ENCODE data around the gene DLG5. TPM values are rescaled to one million over a fixed set of nuclear protein-coding genes. Genes with fewer than 3 reads are reported as not detected.

Gene DLG5
- total RNA-seq, 2 donors from 2014 or later = 26.1 to 47.5 TPM

DNA sequence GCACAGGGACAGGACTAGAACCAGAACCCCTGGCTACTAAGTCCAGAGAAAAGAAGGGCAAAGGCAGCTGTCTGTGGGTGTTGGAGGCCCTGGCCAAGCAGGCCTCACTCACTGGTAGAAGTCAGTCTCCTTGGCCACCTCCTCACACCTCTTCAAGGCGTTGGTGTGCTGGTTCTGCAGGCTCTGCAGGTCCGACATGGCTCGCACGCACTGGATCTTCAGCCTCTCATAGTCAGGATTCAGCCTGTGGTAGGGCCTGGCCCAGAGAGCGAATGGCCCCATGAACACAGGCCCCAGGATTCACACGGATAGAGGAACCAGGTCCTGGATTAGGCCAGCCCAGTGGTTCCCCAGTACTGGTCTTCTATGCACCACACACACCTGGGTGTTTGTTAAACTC lies 72.4 kb downstream of the DLG5 start:
- Histone ChIP-seq H3K27me3 (no peaks in the 10 kb centered on the region), H3K9ac (ENCODE audit: low read depth in 2 of 2, low read length in 2 of 2) (no peak overlapping the region), H3K27ac (no peak overlapping the region), H3K9me3 (no peaks in the 10 kb centered on the region), H3K4me1 (peaks cover 3% of the 10 kb centered on the region), H3K36me3 (no peaks in the 10 kb centered on the region), H3K4me3 (no peak overlapping the region)
- TF ChIP-seq, protein P1, sequence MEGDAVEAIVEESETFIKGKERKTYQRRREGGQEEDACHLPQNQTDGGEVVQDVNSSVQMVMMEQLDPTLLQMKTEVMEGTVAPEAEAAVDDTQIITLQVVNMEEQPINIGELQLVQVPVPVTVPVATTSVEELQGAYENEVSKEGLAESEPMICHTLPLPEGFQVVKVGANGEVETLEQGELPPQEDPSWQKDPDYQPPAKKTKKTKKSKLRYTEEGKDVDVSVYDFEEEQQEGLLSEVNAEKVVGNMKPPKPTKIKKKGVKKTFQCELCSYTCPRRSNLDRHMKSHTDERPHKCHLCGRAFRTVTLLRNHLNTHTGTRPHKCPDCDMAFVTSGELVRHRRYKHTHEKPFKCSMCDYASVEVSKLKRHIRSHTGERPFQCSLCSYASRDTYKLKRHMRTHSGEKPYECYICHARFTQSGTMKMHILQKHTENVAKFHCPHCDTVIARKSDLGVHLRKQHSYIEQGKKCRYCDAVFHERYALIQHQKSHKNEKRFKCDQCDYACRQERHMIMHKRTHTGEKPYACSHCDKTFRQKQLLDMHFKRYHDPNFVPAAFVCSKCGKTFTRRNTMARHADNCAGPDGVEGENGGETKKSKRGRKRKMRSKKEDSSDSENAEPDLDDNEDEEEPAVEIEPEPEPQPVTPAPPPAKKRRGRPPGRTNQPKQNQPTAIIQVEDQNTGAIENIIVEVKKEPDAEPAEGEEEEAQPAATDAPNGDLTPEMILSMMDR (IDR thresholded peaks at IDR 0.05) = no peak
- DNase-seq = no peak
- intact Hi-C loops (cut with DNase I) = no loop called here

DNA sequence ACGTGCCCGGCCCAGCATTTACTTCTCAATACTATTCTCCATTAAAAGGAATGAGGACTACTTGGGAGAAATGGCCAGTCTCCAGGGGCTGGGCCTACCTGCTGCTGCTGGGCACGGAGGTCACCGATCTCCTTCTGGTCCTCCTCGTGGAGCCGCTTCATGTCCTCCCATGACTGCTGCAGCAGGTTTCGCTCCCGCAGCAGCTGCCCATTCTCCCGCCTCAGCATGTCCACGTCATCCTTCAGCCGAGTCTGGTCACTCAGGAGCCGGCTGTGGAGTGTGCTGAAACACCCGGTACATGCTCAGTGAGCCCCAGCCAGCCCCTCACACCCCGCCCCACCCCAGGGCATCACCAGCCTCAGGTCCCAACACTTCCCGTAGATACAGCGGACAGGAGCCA lies 73.3 kb downstream of the DLG5 start:
- intact Hi-C loops (cut with DNase I) = no loop called here
- H3K4me3 ChIP-seq = no peak overlapping the region
- H3K9ac ChIP-seq (ENCODE audit: low read depth in 2 of 2, low read length in 2 of 2) = no peak overlapping the region
- H3K27ac ChIP-seq = no peak overlapping the region
- TF ChIP-seq, protein P1 (IDR thresholded peaks at IDR 0.05) = no peak
- no peaks in the 10 kb centered on the region for H3K36me3 ChIP-seq
- no peak for DNase-seq
- H3K27me3 ChIP-seq = no peaks in the 10 kb centered on the region
- no peaks in the 10 kb centered on the region for H3K9me3 ChIP-seq
- H3K4me1 ChIP-seq = peaks cover 8% of the 10 kb centered on the region

DNA sequence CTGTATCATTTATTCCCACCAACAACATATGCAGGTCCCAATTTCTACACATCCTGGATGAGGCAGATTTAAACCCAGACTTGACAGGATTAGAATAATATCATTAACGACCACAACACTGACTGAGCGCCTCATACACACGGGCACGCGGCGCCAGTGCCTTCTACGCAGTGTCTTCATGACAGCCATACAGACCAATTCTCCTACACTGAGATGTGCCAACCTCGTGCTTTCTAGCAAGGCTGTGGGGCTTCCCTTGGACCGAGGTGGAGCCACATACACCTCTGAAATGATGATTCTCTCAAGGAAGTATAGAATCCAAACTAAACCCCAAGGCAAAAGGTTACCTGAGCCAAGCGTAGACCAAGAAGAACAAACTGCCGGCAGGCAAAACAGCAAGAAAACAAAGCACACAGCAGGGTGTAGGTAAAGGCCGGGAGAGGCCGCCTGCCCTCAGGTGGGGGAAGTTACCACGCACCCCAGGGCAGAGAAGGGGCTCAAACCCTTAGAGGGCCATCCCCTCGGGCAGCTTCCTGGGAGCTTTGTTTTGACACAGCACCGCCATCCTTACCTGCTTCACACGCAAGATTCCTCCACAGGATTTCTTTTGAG lies 75.8 kb downstream of the DLG5 start:
- H3K4me1 ChIP-seq = peaks cover 16% of the 10 kb centered on the region
- no peaks in the 10 kb centered on the region for H3K36me3 ChIP-seq
- H3K9ac ChIP-seq (ENCODE audit: low read depth in 2 of 2, low read length in 2 of 2) = no peak overlapping the region
- no peak overlapping the region for H3K27ac ChIP-seq
- no peak for DNase-seq
- no peaks in the 10 kb centered on the region for H3K27me3 ChIP-seq
- no peaks in the 10 kb centered on the region for H3K9me3 ChIP-seq
- intact Hi-C loops (cut with DNase I) = no loop called here
- no peak overlapping the region for H3K4me3 ChIP-seq
- TF ChIP-seq, protein P1 (IDR thresholded peaks at IDR 0.05) = no peak

DNA sequence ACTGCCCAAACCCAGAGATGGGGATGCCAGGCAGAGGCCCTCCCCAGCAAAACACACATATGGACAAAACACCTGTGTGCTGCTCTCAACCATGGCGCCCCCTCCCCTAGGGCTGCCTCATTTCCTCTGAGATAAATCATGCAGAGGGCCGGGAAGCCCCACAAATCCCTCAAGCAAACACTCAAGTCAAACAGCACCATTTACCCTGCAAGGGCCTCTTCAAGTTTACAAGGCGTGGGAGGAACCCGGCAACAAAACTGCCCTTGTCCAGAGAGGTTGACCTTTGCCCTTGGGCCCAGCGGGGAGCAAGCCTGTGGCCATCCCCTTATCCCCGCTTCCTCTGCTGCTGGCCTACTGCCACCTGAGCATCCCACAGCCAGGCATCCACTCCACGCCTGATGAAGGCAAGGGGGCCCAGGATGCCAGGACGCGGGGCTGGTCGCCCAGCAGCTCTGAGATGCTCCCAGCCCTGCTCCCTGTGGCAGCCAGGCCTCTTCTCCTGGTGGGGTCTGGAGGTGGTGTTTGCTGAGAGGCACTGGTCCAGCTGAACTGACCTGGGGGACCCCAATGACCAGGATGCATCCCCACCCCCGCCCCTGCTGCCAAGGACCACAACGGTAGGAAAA lies 77.4 kb downstream of the DLG5 start:
- Histone ChIP-seq H3K4me3 (no peak overlapping the region), H3K9ac (ENCODE audit: low read depth in 2 of 2, low read length in 2 of 2) (no peak overlapping the region), H3K36me3 (no peaks in the 10 kb centered on the region), H3K4me1 (peaks cover 19% of the 10 kb centered on the region), H3K27ac (no peak overlapping the region), H3K27me3 (no peaks in the 10 kb centered on the region), H3K9me3 (no peaks in the 10 kb centered on the region)
- DNase-seq = peak; percentile 73
- intact Hi-C loops (cut with DNase I) = loop anchor here (5.0 to 10.0 kb wide), 3 partner anchors 78 to 178 kb away; partner anchors contain the start of genes DLG5 and POLR3A
- TF ChIP-seq, protein P1 (IDR thresholded peaks at IDR 0.05) = no peak

DNA sequence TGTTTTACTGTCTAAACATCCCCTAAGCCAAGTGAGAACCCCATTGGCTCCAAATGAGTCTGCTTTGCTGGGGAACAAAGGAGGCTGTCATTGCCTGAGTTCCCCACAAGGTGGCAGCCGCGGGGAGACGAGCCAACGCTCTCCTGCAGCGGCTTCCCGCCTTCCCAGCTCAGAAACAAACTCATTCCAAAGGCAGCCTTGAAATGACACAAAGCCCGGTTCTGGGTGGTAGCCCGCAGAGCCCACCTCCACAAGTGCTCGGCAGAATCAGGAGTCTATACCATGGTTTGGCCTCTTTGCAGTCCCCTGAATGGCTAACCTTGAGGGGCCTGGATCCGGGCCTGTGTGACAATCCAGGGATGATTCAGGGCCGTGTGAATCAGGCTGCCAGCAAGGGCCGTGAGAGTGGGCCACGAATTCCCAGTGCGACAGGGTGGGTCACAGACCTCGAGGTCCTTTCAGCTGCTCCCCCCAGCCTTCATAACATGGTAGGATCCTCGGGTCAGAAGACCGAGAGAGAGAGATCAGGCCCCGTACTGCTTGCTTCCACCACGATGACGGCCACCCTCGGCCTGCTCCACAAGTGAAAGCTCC lies 79.7 kb downstream of the DLG5 start:
- Histone ChIP-seq H3K4me1 (peaks cover 26% of the 10 kb centered on the region), H3K9ac (ENCODE audit: low read depth in 2 of 2, low read length in 2 of 2) (no peak overlapping the region), H3K9me3 (no peaks in the 10 kb centered on the region), H3K4me3 (no peak overlapping the region), H3K27me3 (no peaks in the 10 kb centered on the region), H3K27ac (peak overlapping the region; percentile 9), H3K36me3 (no peaks in the 10 kb centered on the region)
- intact Hi-C loops (cut with DNase I) = loop anchor here (5.0 to 10.0 kb wide), 3 partner anchors 80 to 180 kb away; partner anchors contain the start of genes DLG5 and POLR3A
- peak; percentile 87 for DNase-seq
- TF ChIP-seq, protein P1 (IDR thresholded peaks at IDR 0.05) = peak; percentile 99
